HUES48 (cell line): Measurements from ENCODE around the gene GPRC5C.

Experiments
- H3K27ac ChIP-seq: one replicate; pipeline ENCODE4 v1.7.0; 2013; ENCODE audit warnings: low read depth, low read length, inconsistent platforms
- H3K27me3 ChIP-seq: 2 replicates; pipeline ENCODE4 v1.6.1; 2013; ENCODE audit warnings: mild to moderate bottlenecking, low read length; ENCODE audit not compliant: control insufficient read depth, insufficient read depth
- H3K36me3 ChIP-seq: 2 replicates; pipeline ENCODE4 v1.6.1; 2013; ENCODE audit warnings: low read length; ENCODE audit not compliant: control insufficient read depth, insufficient read depth
- H3K4me1 ChIP-seq: 2 replicates; pipeline ENCODE4 v1.6.1; 2013; ENCODE audit warnings: mild to moderate bottlenecking, low read length; ENCODE audit not compliant: control insufficient read depth, insufficient read depth
- H3K4me3 ChIP-seq: 2 replicates; pipeline ENCODE4 v1.5.1; 2013; ENCODE audit warnings: mild to moderate bottlenecking, low read depth, low read length
- H3K9ac ChIP-seq: 2 replicates; pipeline ENCODE4 v1.6.1; 2013; ENCODE audit warnings: mild to moderate bottlenecking, low read depth, low read length, moderate library complexity
- H3K9me3 ChIP-seq: 2 replicates; pipeline ENCODE4 v1.6.1; 2013; ENCODE audit warnings: low read length; ENCODE audit not compliant: control insufficient read depth, insufficient read depth

The GPRC5C gene

DNA sequence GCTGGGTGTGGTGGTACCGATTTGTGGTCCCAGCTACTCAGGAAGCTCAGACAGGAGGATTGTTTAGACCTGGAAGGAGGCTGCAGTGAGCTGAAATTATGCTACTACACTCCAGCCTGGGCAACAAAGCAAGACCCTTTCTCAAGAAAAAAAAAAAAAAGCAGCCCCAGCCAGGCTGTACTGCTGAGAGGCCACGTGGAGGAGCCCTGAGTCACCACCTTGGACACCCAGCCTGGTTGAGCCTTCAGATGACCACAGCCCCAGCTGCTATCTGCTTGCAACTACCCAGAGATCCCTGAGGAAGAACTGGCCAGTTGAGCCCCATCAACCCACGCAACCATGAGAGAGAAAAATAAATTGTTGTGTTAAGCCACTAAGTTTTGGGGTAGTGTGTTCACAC, 23.6 kb upstream of the GPRC5C start:
- no peak overlapping the region for H3K27ac ChIP-seq
- H3K27me3 ChIP-seq = no peaks in the 10 kb centered on the region
- no peaks in the 10 kb centered on the region for H3K36me3 ChIP-seq
- no peak overlapping the region for H3K9ac ChIP-seq
- H3K4me1 ChIP-seq = peaks cover 19% of the 10 kb centered on the region
- no peak overlapping the region for H3K4me3 ChIP-seq
- peaks cover 3% of the 10 kb centered on the region; the same call in 1 of the 2 replicates for H3K9me3 ChIP-seq

DNA sequence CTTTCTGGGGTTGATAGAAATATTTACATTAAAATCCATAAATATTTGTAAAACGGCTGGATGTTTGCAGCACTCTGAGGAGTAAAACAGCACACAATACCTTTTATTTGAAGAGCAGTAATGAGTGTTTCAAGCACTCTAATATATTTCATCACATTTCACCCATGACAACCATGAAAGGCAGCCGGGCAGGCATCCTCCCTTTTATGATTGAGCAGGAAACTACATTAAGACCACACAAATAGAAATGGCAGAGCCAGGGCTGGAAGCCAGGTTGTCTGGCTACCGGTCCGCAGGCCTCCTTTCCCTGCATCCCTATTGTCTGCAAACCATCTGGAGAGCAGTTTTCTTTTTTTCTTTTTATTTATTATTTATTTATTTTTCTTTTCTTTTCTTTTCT, 23.1 kb upstream of the GPRC5C start:
- Histone ChIP-seq H3K9ac (no peak overlapping the region), H3K4me1 (peaks cover 15% of the 10 kb centered on the region), H3K4me3 (no peak overlapping the region), H3K9me3 (peaks cover 3% of the 10 kb centered on the region; the same call in 1 of the 2 replicates), H3K36me3 (no peaks in the 10 kb centered on the region), H3K27me3 (no peaks in the 10 kb centered on the region), H3K27ac (no peak overlapping the region)

DNA sequence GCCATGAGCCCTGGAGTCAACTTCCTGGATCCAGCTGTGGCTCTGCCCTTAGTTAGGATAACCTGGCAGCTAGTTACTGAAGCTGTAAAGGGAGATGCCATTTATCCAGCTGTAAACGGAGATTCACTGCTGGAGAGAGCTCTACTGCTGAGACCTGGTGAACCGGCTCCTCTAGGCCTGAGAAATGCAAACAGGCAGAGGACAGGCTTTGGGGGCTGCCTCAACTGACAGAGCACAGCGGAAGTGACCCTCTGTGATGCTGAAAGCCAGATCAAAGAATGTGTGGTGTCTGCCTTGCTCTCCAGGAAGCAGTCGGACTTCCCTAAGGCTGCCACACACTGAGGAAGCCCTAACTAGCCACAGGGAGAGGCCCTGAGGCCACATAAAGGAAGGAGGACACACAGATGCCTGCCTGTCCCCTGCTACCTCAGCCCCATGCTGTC, 21.9 kb upstream of the GPRC5C start:
- Histone ChIP-seq H3K9ac (no peak overlapping the region), H3K4me1 (0 out of 2 replicates have a peak, but pooled peaks cover 4% of the 10 kb centered on the region), H3K4me3 (no peak overlapping the region), H3K27me3 (no peaks in the 10 kb centered on the region), H3K36me3 (no peaks in the 10 kb centered on the region), H3K9me3 (peaks cover 3% of the 10 kb centered on the region; the same call in 1 of the 2 replicates), H3K27ac (no peak overlapping the region)

DNA sequence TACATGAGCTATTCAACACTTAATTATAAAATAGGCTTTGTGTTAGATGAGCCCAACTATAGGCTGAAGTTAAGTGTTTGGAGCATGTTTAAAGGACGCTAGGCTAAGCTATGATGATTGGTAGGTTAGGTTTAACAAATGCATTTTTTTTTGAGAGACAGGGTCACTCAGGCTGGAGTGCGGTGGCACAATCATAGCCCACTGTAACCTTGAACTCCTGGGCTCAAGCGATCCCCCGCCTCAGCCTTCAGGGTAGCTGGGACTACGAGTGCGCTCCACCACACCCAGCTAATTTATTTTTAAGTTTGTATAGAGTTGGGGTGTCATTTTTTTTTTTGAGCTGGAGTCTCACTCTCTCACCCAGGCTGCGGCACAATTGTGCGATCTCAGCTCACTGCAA, 19.3 kb upstream of the GPRC5C start:
- no peak overlapping the region for H3K9ac ChIP-seq
- H3K27me3 ChIP-seq = no peaks in the 10 kb centered on the region
- H3K9me3 ChIP-seq = peaks cover 3% of the 10 kb centered on the region; the same call in 1 of the 2 replicates
- no peak overlapping the region for H3K27ac ChIP-seq
- H3K4me1 ChIP-seq = 0 out of 2 replicates have a peak, but pooled peaks cover 4% of the 10 kb centered on the region
- H3K36me3 ChIP-seq = no peaks in the 10 kb centered on the region
- no peak overlapping the region for H3K4me3 ChIP-seq

DNA sequence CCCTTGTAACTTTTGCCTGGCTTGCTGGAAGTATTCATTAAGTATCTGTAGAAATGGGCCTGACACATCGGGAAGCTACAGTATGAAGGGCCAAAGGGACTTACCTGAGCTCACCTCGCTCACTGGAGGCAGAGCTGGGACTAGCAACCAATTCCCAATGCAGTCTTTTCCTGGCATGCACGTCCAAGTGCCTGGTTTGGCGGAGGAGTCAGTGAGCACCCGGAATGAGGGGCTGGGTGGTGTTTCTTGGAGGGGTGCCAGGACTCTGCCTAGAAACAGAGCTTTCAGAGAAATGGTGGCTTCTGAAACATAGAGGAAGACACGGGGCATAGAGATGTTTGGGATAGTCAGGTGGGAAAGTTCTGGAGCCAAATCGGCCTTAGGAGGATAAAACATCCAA, 18.4 kb upstream of the GPRC5C start:
- no peaks in the 10 kb centered on the region for H3K36me3 ChIP-seq

DNA sequence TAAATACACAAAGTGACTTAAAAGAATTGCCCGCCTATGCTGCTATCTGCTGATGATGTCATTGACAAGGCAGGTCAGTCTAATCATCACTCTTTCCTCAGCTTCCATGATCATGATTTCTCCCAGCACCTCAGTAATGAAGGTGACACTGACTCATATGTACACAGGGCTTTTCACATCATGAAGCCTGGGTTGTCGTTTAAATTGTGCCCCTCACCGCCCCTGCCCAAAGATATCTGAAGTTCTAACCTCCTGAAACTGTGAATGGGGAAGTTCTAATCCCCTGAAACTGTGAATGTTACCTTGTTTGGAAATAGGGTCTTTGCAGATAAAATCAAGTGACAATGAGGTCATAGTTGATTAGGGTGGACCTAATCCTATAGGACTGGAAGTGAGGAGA, 17.4 kb upstream of the GPRC5C start:
- no peaks in the 10 kb centered on the region for H3K36me3 ChIP-seq
- no peak overlapping the region for H3K9ac ChIP-seq
- peaks cover 3% of the 10 kb centered on the region; the same call in 1 of the 2 replicates for H3K9me3 ChIP-seq
- no peak overlapping the region for H3K27ac ChIP-seq
- H3K4me1 ChIP-seq = 0 out of 2 replicates have a peak, but pooled peaks cover 4% of the 10 kb centered on the region
- no peak overlapping the region for H3K4me3 ChIP-seq
- no peaks in the 10 kb centered on the region for H3K27me3 ChIP-seq

More for the DNA sequence above, 18.4 kb upstream of the GPRC5C start:
- Histone ChIP-seq H3K27ac (no peak overlapping the region), H3K4me3 (no peak overlapping the region), H3K9me3 (peaks cover 3% of the 10 kb centered on the region; the same call in 1 of the 2 replicates), H3K4me1 (0 out of 2 replicates have a peak, but pooled peaks cover 4% of the 10 kb centered on the region), H3K9ac (no peak overlapping the region), H3K27me3 (no peaks in the 10 kb centered on the region)

DNA sequence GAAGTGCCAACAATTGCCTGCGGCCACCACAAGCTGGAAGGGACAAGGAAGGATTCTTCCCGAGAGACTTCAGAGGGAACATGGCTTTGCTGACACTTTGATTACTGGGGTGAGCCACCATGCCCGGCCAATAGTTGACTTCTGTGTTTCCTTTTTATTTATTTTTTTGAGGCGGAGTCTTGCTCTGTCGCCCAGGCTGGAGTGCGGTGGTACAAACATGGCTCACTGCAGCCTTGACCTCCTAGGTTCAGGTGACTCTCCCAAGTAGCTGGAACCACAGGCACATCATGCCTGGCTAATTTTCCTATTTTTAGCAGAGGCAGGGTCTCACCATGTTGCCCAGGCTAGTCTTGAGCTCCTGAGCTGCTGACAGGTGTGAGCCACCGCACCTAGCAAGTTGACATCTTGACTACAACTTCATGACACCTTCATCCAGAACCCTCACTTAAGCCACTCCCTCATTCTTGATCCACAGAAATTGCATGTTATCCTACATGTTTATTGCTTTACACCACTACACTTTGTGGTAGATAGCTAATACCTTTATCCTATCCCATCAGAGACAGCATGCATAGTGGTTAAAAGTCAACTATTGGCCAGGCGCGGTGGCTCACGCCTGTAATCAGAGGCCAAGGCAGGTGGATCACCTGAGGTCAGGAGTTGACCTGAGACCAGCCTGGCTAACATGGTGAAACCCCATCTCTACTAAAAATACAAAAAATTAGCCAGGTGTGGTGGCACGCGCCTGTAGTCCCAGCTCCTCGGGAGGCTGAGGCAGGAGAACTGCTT, 16.1 kb upstream of the GPRC5C start:
- no peaks in the 10 kb centered on the region for H3K27me3 ChIP-seq

DNA sequence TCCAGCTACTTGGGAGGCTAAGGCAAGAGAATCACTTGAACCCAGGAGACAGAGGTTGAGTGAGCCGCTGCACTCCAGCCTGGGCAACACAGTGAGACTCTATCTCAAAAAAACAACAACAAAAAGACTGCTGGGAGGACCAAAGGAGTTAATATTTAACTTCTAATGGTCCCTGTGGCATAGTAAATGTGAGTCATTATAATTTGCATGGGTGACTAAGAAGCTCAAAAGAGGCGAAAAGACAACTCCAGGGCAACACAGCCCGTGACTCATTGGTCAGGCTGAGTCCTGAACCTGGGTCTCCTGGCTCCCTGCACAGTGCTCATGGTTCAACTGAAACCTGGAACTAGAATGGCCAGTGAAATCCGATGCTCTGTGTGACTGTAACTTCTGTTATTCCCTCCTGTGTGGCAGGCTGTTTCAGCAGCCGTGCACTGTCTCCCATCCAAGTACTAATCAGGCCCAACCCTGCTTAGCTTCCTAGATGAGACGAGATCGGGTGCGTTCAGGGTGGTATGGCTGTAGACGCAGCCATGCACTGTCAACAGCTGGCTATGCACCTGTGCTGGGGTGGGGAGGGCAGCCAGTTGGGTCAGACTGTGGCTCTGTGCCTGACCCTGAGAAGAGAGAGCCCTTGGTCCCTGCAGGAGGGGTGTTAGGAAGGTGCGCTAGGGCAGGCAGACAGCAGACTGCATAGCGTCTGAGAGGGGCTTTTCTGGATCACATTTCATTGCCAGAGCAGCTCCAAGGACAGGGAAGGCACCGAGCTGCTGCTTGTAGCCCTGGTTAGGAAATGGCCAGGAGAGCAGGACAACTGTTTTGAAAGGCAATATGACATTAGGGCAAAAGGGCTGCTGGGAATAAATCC, 14.5 kb upstream of the GPRC5C start:
- H3K27ac ChIP-seq = no peak overlapping the region
- H3K4me1 ChIP-seq = no peaks in the 10 kb centered on the region

More for the DNA sequence above, 16.1 kb upstream of the GPRC5C start:
- Histone ChIP-seq H3K36me3 (no peaks in the 10 kb centered on the region), H3K9ac (no peak overlapping the region), H3K9me3 (peaks cover 2% of the 10 kb centered on the region; the same call in 1 of the 2 replicates), H3K4me3 (no peak overlapping the region), H3K27ac (no peak overlapping the region), H3K4me1 (no peaks in the 10 kb centered on the region)

DNA sequence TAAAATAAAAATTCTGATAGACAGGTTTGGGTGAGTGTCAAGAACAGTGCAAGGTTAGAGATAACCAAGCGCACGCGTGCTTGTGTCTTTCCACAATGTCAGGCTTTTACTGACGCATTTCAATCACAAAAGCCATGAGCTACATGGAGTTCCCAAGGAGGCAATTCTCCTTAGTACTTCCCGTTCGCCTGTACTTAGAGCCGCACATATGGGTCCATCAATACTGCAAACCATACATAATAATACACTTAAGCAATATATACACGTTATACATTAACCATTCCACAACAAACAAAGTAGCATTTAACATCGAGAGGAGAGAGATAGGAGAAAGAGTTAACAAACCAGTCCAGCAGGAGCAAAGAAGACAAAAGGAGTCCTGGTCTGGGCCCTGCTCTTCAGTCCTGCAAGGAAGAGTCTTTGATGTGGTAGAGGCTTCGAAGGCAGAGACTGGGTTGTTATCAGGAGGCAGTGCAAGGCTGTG, 11.9 kb upstream of the GPRC5C start:
- Histone ChIP-seq H3K4me3 (no peak overlapping the region), H3K9me3 (no peaks in the 10 kb centered on the region), H3K27ac (no peak overlapping the region), H3K4me1 (no peaks in the 10 kb centered on the region), H3K27me3 (no peaks in the 10 kb centered on the region), H3K36me3 (no peaks in the 10 kb centered on the region), H3K9ac (no peak overlapping the region)

More for the DNA sequence above, 14.5 kb upstream of the GPRC5C start:
- H3K4me3 ChIP-seq = no peak overlapping the region
- no peaks in the 10 kb centered on the region for H3K27me3 ChIP-seq
- no peaks in the 10 kb centered on the region for H3K36me3 ChIP-seq
- no peaks in the 10 kb centered on the region for H3K9me3 ChIP-seq
- H3K9ac ChIP-seq = no peak overlapping the region

DNA sequence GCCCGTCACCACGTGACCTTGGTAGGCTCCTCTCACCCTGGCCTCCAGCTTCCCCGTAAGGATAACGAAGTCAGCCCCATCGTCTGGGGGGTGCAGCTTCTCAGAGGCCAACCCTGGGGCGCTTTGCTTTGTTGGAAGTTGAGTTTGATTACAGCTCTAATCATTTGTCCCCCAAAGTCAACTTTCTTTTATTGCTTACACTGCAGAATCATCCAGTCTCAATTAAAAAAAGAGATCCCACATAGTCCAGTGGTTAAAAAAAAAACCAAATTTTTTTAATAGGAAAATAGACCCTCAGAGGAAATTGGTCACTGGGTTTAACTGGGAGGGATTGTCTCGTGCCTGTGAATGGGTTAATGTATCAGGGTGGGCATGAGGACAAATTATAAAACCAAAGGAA, 7.8 kb upstream of the GPRC5C start:
- H3K9me3 ChIP-seq = no peaks in the 10 kb centered on the region
- no peaks in the 10 kb centered on the region for H3K36me3 ChIP-seq
- H3K4me1 ChIP-seq = peaks cover 13% of the 10 kb centered on the region
- H3K27ac ChIP-seq = no peak overlapping the region
- no peak overlapping the region for H3K9ac ChIP-seq
- H3K4me3 ChIP-seq = no peak overlapping the region
- H3K27me3 ChIP-seq = peaks cover 4% of the 10 kb centered on the region; the same call in 1 of the 2 replicates
